Right cardiac atrium (tissue), 5 donors: ENCODE measurements around the gene LMTK3. TPM values are rescaled to one million over a fixed set of nuclear protein-coding genes. Genes with fewer than 3 reads are reported as not detected.

ENCODE experiments used
- ATAC-seq, 2 donors: fragments of 200-7000 bp; cut with Tn5 transposase; one replicate each; pipeline versions ENCODE4 v1.8.0 to v1.9.1; 2020; ENCODE audit warnings: moderate library complexity in 2 of 2, mild to moderate bottlenecking in 1 of 2
- DNase-seq, 3 donors: peaks; one replicate each; pipeline ENCODE4 v3.0.0-alpha.2; 2020
- H3K27ac ChIP-seq: one replicate; pipeline ENCODE4 v1.5.1; 2013; ENCODE audit warnings: mild to moderate bottlenecking, low read length, control low read depth, moderate library complexity
- H3K27me3 ChIP-seq: one replicate; pipeline ENCODE4 v1.6.1; 2013; ENCODE audit not compliant: control insufficient read depth, insufficient read depth
- H3K4me1 ChIP-seq: one replicate; pipeline ENCODE4 v1.6.1; 2013; ENCODE audit warnings: low read length; ENCODE audit not compliant: control insufficient read depth, insufficient read depth
- H3K4me3 ChIP-seq: one replicate; pipeline ENCODE4 v1.5.1; 2013; ENCODE audit warnings: low read length, control low read depth
- H3K9me3 ChIP-seq: one replicate; pipeline ENCODE4 v1.6.1; 2013; ENCODE audit warnings: low read length; ENCODE audit not compliant: control insufficient read depth
- WGBS: extraction: QIAGEN DNeasy Blood & Tissue Kit; methylation state at CpG from one replicate; pipeline ENCODE4 v1.1.7; 2013; 5-methylcytosine and 5-hydroxymethylcytosine counted together
- intact Hi-C, 4 donors: fragments of 100-400 bp; cut with DNase I; formaldehyde crosslinking; loops; one replicate each; pipeline versions ENCODE4 v1.11.0 to v1.14.0; 2022 to 2023
- polyA plus RNA-seq: library from polyadenylated mRNA; stranded (reverse); fragments of 200-250 nt; gene quantifications from one replicate; pipeline ENCODE4 v1.2.3, GENCODE V29; 2013
- total RNA-seq, 4 donors: library from RNA; stranded (reverse); fragmentation: NEBNext Ultra II Directional; extraction: Animal tissue kit (Norgen Biotek cat#: 25700); gene quantifications; one replicate each; pipeline ENCODE4 v1.2.1, GENCODE V29; 2021
- donor health status: healthy with polysubstance abuse.
- donor health status: DM: no; HTN: yes; CAD: no.
- donor health status: DM: no; HTN: no; CAD: no.
- donor health status: DM: no; HTN: yes; CAD: no; lungs with severe emphysema.
- donor health status: DM: yes; HTN: yes; CAD: no.

The LMTK3 gene
- total and polyA plus RNA-seq, 5 donors, result 2.9 to 7.2 (median 4.3) TPM

DNA sequence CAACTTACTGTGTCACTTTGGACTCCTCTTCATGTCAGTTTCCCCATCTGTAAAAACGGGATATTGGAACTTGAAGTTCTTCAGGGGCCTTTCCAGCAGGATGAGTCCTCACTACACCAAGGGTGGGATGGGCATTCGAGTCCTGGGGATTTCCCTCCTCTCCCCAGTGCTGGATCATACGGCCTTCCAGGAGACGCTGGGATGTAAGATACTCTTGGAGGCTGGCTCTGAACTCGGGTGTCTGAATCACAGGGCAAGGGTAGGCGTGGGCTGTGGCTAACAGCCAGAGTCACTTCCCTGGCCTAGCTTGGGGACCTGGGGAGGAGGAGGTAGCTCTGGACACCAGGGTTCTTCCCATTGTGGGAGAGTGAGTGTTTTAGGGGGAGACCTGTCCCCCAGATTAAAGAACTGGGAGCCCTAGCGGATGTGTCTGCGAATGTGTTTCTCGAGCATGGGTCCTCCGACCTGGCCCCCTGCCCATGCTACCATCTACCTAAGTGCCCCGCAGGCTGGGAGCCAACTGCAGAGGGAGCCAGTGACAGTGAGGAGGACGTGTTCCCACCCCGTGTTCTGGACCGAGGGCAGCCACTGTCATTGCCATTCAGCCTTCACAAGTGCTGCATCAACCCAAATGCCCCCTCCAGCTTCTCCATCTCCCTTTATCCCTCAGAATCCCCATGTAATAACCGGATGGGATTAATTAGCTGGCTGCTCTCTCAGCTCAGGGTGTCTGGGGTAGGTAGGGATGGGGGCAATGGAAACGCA is 44.9 kb downstream of the LMTK3 start:
- Histone ChIP-seq H3K27ac (no peak overlapping the region), H3K9me3 (no peaks in the 10 kb centered on the region), H3K4me3 (no peak overlapping the region), H3K27me3 (no peaks in the 10 kb centered on the region), H3K4me1 (peaks cover 3% of the 10 kb centered on the region)
- DNase-seq (peak in 2 of 3 donors; percentile 55 to 63), ATAC-seq (no peak)
- intact Hi-C loops, result no loop called here
- WGBS, result 70% methylated on average over 16 of the region's 16 CpGs

DNA sequence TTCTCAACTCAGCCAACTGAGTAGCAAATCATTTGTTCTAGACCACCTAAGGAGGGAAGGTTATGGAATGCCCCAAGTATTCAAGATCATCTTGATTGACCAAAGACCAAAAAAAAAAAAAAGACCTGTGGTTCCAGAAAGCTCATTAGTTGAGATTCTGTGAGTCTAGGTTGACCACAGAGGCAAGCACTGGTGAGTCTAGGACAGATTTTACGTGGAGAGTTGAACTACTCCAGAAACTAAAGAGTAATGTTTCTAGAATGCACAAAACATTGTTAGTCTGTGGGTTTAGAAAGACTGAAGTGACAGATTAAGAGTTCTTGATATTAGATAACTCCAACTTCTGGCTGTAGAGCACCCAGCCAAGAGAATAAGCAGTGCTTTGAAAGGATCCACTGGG is 46.4 kb downstream of the LMTK3 start:
- ATAC-seq (no peak), DNase-seq (no peak)
- no peaks in the 10 kb centered on the region for H3K9me3 ChIP-seq
- H3K4me3 ChIP-seq, result no peak overlapping the region
- intact Hi-C loops, result no loop called here
- H3K4me1 ChIP-seq, result no peaks in the 10 kb centered on the region
- no peaks in the 10 kb centered on the region for H3K27me3 ChIP-seq
- 91% methylated on average over 1 of the region's 1 CpG for WGBS
- no peak overlapping the region for H3K27ac ChIP-seq

DNA sequence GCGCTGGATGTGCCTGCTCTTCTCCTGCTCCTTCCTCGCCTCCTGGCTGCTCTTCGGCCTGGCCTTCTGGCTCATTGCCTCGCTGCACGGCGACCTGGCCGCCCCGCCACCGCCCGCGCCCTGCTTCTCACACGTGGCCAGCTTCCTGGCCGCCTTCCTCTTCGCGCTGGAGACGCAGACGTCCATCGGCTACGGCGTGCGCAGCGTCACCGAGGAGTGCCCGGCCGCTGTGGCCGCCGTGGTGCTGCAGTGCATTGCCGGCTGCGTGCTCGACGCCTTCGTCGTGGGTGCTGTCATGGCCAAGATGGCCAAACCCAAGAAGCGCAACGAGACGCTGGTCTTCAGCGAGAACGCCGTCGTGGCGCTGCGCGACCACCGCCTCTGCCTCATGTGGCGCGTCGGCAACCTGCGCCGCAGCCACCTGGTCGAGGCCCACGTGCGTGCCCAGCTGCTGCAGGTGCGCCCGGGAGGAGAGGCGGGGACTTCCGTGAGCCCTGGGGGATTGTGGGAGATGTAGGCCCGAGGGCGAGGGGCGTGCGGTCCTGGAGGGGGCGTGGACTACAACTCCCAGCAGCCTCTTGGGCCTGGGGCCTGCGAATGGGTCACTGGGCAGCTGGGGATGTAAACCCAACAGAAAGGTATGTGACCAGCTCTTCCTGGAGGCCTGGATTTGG is 49.5 kb downstream of the LMTK3 start:
- H3K9me3 ChIP-seq, result no peaks in the 10 kb centered on the region
- intact Hi-C loops, result no loop called here
- H3K4me1 ChIP-seq, result no peaks in the 10 kb centered on the region
- H3K27ac ChIP-seq, result no peak overlapping the region
- DNase-seq, result peak in 1 of 3 donors; percentile 56
- H3K27me3 ChIP-seq, result no peaks in the 10 kb centered on the region
- peak; percentile 12 to 20 for ATAC-seq
- 71% methylated on average over 62 of the region's 62 CpGs for WGBS
- no peak overlapping the region for H3K4me3 ChIP-seq

GRCh38 chr19:48461651-48461981 is 50.0 kb downstream of the LMTK3 start:
- peak in 1 of 2 donors; percentile 19 for ATAC-seq

DNA sequence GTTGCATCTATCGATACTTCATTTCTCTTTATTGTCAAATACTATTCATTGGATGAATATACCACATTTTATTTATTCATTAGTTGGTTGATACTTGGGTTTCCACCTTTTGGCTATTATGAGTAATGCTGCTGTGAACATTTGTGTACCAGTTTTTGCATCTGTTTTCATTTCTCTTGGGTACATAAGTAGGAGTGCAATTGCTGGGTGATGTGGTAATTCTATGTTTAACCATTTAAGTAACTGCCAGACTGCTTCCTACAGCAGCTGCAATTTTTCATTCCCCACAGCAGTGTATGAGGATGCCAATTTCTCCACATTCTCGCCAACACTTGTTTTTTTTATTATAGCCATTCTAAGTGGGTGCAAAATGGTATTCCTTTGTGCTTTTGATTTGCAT is 53.6 kb downstream of the LMTK3 start:
- no peaks in the 10 kb centered on the region for H3K27me3 ChIP-seq
- H3K27ac ChIP-seq, result no peak overlapping the region
- no peaks in the 10 kb centered on the region for H3K4me1 ChIP-seq
- no peak for ATAC-seq
- H3K4me3 ChIP-seq, result no peak overlapping the region
- 89% methylated on average over 2 of the region's 2 CpGs for WGBS
- intact Hi-C loops, result no loop called here
- no peaks in the 10 kb centered on the region for H3K9me3 ChIP-seq
- DNase-seq, result no peak

More at GRCh38 chr19:48461651-48461981, 50.0 kb downstream of the LMTK3 start:
- intact Hi-C loops, result no loop called here
- Histone ChIP-seq H3K4me1 (no peaks in the 10 kb centered on the region), H3K27ac (no peak overlapping the region), H3K27me3 (no peaks in the 10 kb centered on the region), H3K4me3 (no peak overlapping the region), H3K9me3 (no peaks in the 10 kb centered on the region)
- WGBS, result 89% methylated on average over 36 of the region's 36 CpGs
- DNase-seq, result no peak

- Histone ChIP-seq H3K27me3 (no peaks in the 10 kb centered on the region), H3K9me3 (no peaks in the 10 kb centered on the region), H3K4me1 (no peaks in the 10 kb centered on the region), H3K4me3 (no peak overlapping the region), H3K27ac (no peak overlapping the region)
- intact Hi-C loops, result no loop called here
- ATAC-seq (no peak), DNase-seq (no peak)
- 95% methylated on average over 4 of the region's 4 CpGs for WGBS
Observed at GRCh38 chr19:48456864-48457263, 54.8 kb downstream of the LMTK3 start.

DNA sequence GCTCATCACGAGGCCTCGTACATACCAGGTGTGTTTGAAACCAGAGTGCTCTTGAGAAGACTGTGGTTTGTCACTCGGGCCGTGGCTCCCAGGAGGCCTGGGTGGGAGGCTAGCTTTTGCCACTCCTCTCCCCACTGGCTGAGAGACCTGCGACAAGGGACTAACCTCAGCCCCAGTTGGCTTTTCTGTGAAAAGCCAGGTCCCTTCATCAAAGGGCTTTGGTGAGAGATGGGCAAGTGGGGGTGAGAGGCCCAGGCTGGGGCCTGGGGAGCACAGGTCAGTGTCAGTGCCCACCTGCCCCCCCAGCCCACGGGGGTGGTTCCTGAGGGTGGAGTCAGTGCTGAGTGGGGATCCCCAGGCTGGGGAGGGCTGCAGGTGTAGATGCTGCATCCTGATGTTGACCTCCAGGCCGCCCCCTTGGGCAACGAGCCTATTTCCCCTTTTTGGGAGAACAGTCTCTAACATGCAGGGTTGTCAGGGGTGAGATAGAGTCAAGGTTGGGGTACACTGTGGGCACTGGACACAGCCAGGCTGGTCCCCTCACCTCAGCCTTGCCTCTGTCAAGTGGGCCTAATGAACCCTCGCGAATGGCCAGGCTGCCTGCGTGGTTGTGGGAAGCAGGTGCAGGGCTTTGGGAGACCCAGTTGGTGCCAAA is 55.6 kb downstream of the LMTK3 start:
- H3K4me1 ChIP-seq, result no peaks in the 10 kb centered on the region
- peak in 1 of 2 donors; percentile 36 for ATAC-seq
- no peaks in the 10 kb centered on the region for H3K9me3 ChIP-seq
- H3K27me3 ChIP-seq, result no peaks in the 10 kb centered on the region
- no peak overlapping the region for H3K27ac ChIP-seq
- DNase-seq, result peak in 2 of 3 donors; percentile 31 to 45
- no peak overlapping the region for H3K4me3 ChIP-seq
- intact Hi-C loops, result no loop called here
- WGBS, result 88% methylated on average over 11 of the region's 11 CpGs

- Histone ChIP-seq H3K27me3 (no peaks in the 10 kb centered on the region), H3K4me1 (no peaks in the 10 kb centered on the region), H3K4me3 (no peak within 1 kb of the TSS), H3K9me3 (no peaks in the 10 kb centered on the region), H3K27ac (no peak within 1 kb of the TSS)
- WGBS, result 80% methylated on average over 16 of the region's 16 CpGs
- peak in 2 of 3 donors; percentile 29 to 44 for DNase-seq
- intact Hi-C loops, result no loop called here
- ATAC-seq, result no peak
Observed at GRCh38 chr19:48455171-48455907, 56.3 kb downstream of the LMTK3 start, which contains the start of gene KCNJ14. Gene KCNJ14 (plus strand): TSS chr19:48455574. CDS start chr19:48461725, 6,151 bp downstream.

- H3K27me3 ChIP-seq, result no peaks in the 10 kb centered on the region
- no peak overlapping the region for H3K4me3 ChIP-seq
- peak in 1 of 2 donors; percentile 14 for ATAC-seq
- H3K27ac ChIP-seq, result no peak overlapping the region
- H3K4me1 ChIP-seq, result no peaks in the 10 kb centered on the region
- WGBS, result 89% methylated on average over 22 of the region's 22 CpGs
- intact Hi-C loops, result no loop called here
- peak in 2 of 3 donors; percentile 34 to 52 for DNase-seq
- no peaks in the 10 kb centered on the region for H3K9me3 ChIP-seq
Observed at GRCh38 chr19:48454150-48454730, 57.4 kb downstream of the LMTK3 start.

DNA sequence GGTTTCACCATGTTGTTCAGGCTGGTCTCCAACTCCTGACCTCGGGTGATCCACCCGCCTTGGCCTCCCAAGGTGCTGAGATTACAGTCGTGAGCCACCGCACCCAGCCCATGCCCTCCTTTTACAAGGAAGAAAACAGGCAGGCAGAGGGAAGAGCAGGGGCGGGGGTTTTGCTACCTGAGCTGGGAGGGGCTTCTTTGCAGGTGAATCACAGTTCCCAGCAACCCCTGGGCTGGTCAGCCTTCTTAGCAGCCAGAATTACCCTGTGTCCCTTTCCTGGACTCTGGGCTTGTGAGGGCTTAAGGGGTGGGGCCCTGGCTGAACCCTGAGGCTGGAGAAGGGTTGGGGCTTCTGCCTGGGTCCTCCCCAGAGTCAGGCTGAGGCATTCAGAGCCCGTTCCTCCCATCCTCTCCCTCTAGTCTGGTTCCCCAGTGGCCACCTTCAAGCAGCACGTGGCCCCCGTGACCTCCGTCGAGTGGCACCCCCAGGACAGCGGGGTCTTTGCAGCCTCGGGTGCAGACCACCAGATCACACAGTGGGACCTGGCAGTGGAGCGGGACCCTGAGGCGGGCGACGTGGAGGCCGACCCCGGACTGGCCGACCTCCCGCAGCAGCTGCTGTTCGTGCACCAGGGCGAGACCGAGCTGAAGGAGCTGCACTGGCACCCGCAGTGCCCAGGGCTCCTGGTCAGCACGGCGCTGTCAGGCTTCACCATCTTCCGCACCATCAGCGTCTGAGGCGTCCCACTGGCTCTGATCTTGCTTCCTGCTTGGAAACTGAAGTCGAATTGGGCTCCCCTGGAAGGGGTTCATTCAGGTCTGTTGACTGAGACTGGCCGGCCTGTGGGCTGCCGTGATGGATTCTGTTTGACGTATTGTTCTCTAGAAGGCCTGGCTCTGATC is 59.1 kb downstream of the LMTK3 start:
- H3K4me3 ChIP-seq, result no peak overlapping the region
- intact Hi-C loops, result no loop called here
- H3K27me3 ChIP-seq, result no peaks in the 10 kb centered on the region
- H3K4me1 ChIP-seq, result no peaks in the 10 kb centered on the region
- 90% methylated on average over 33 of the region's 33 CpGs for WGBS
- DNase-seq, result peak in 1 of 3 donors; percentile 37
- ATAC-seq, result no peak
- H3K27ac ChIP-seq, result no peak overlapping the region
- no peaks in the 10 kb centered on the region for H3K9me3 ChIP-seq
